H1 (cell line): ENCODE data around the gene RBM44. TPM values are rescaled to one million over a fixed set of nuclear protein-coding genes. Genes with fewer than 3 reads are reported as not detected.
A peak's percentile ranks its signal among the peaks of the same experiment; 100 is the strongest.

ENCODE experiments used
- CTCF ChIA-PET: fragments of 300-600 bp; sonication (Branson Sonifier 250); formaldehyde crosslinking; loops from one replicate; lab custom pipeline; 2021; ENCODE audit not compliant: partially characterized antibody; lab: Charles Lee
- POLR2A ChIA-PET: fragments of 300-600 bp; sonication (Branson Sonifier 250); formaldehyde crosslinking; loops from one replicate; lab custom pipeline; 2021; ENCODE audit warnings: inconsistent platforms; ENCODE audit not compliant: partially characterized antibody; lab: Charles Lee
- DNase-seq, 2 experiments: peaks; one replicate each; pipeline versions ENCODE4 v3.0.0 to v3.0.0-alpha.2; 2010 to 2022; ENCODE audit warnings: low spot score in 2 of 2, low read depth in 1 of 2, mixed read lengths in 1 of 2
- FAIRE-seq: peaks from 2 replicates; lab custom pipeline; 2011; peaks lifted over from hg19 to GRCh38; lab: Jason Lieb, UNC
- H2AFZ ChIP-seq: 2 replicates; pipeline ENCODE4 v1.8.1; 2012; ENCODE audit warnings: low read length, inconsistent platforms
- H2AK5ac ChIP-seq: 2 replicates; pipeline ENCODE4 v1.6.1; 2013; ENCODE audit warnings: low read depth, low read length
- H2BK120ac ChIP-seq: replicated peaks from 2 replicates; pipeline ENCODE3; 2013; ENCODE audit warnings: low read depth, low read length, inconsistent platforms
- H2BK12ac ChIP-seq: 2 replicates; pipeline ENCODE4 v1.6.1; 2013; ENCODE audit warnings: low read depth, low read length
- H2BK15ac ChIP-seq: 2 replicates; pipeline ENCODE4 v1.6.1; 2013; ENCODE audit warnings: low read length
- H2BK20ac ChIP-seq: 2 replicates; pipeline ENCODE4 v1.6.1; 2013; ENCODE audit warnings: low read length
- H2BK5ac ChIP-seq: 2 replicates; pipeline ENCODE4 v1.6.1; 2013; ENCODE audit warnings: low read depth, low read length
- H3K14ac ChIP-seq: 2 replicates; pipeline ENCODE4 v1.6.1; 2013; ENCODE audit warnings: inconsistent platforms; ENCODE audit not compliant: insufficient read length
- H3K18ac ChIP-seq: 2 replicates; pipeline ENCODE4 v1.6.1; 2013; ENCODE audit warnings: low read length; ENCODE audit errors: extremely low read depth
- H3K23ac ChIP-seq: 2 replicates; pipeline ENCODE4 v1.6.1; 2013; ENCODE audit warnings: inconsistent platforms; ENCODE audit not compliant: insufficient read length
- H3K23me2 ChIP-seq: 2 replicates; pipeline ENCODE4 v1.6.1; 2013; ENCODE audit warnings: low read depth, low read length
- H3K27ac ChIP-seq: 2 replicates; pipeline ENCODE4 v1.6.1; 2011; ENCODE audit warnings: low read depth, low read length, inconsistent platforms
- H3K27me3 ChIP-seq, 4 experiments: replicated peaks in 1 of 4; 1 replicate in 1 of 4; 2 replicates in 3 of 4; pipeline versions ENCODE4 v1.6.1 to v1.8.1; 2011 to 2013; ENCODE audit warnings: low read length in 3 of 4, mild to moderate bottlenecking in 3 of 4, inconsistent platforms in 2 of 4, mixed read lengths in 2 of 4, moderate library complexity in 1 of 4; ENCODE audit not compliant: control insufficient read depth in 3 of 4, insufficient read depth in 3 of 4; ENCODE audit errors: extremely low read depth in 1 of 4
- H3K36me3 ChIP-seq, 4 experiments: 2 replicates each; pipeline versions ENCODE4 v1.6.1 to v1.8.1; 2011 to 2013; ENCODE audit warnings: mild to moderate bottlenecking in 4 of 4, low read length in 3 of 4, moderate library complexity in 2 of 4, control low read depth in 1 of 4, inconsistent platforms in 1 of 4; ENCODE audit not compliant: insufficient read depth in 4 of 4, control insufficient read depth in 2 of 4
- H3K4ac ChIP-seq: replicated peaks from 2 replicates; pipeline ENCODE3; 2013; ENCODE audit warnings: low read length, low read depth, mixed read lengths, inconsistent platforms; ENCODE audit not compliant: insufficient read length
- H3K4me1 ChIP-seq, 4 experiments: replicated peaks in 1 of 4; 1 replicate in 1 of 4; 2 replicates in 3 of 4; pipeline versions ENCODE4 v1.6.1 to v1.8.1; 2011 to 2013; ENCODE audit warnings: low read length in 3 of 4, inconsistent platforms in 2 of 4, mixed read lengths in 1 of 4; ENCODE audit not compliant: insufficient read depth in 4 of 4, control insufficient read depth in 3 of 4
- H3K4me2 ChIP-seq, 2 experiments: 2 replicates each; pipeline versions ENCODE4 v1.6.1 to v1.8.1; 2011 to 2013; ENCODE audit warnings: low read depth in 2 of 2, low read length in 2 of 2, control low read depth in 1 of 2, inconsistent platforms in 1 of 2, mild to moderate bottlenecking in 1 of 2; ENCODE audit not compliant: insufficient read depth in 1 of 2
- H3K4me3 ChIP-seq, 4 experiments: fragments of 200-600, 300-600 bp in 1 of 4; sonication (generic), shearing (Covaris generic), sonication (Bioruptor Twin) in 1 of 4; 2 replicates each; pipeline versions ENCODE4 v1.5.1 to v1.8.1; 2011 to 2016; ENCODE audit warnings: low read length in 4 of 4, low read depth in 3 of 4, control low read depth in 2 of 4, inconsistent platforms in 2 of 4, mild to moderate bottlenecking in 2 of 4, mixed read lengths in 1 of 4, moderate library complexity in 1 of 4; ENCODE audit not compliant: insufficient read depth in 2 of 4; ENCODE audit errors: extremely low read depth in 1 of 4
- H3K56ac ChIP-seq: replicated peaks from 2 replicates; pipeline ENCODE3; 2013; ENCODE audit warnings: low read depth, mild to moderate bottlenecking, mixed read lengths, low read length, inconsistent platforms; ENCODE audit not compliant: insufficient read length
- H3K79me1 ChIP-seq: 2 replicates; pipeline ENCODE4 v1.6.1; 2013; ENCODE audit warnings: low read depth, low read length, control low read depth
- H3K79me2 ChIP-seq, 2 experiments: 2 replicates each; pipeline versions ENCODE4 v1.6.1 to v1.8.1; 2012 to 2013; ENCODE audit warnings: low read length in 2 of 2, mild to moderate bottlenecking in 2 of 2, inconsistent platforms in 1 of 2; ENCODE audit not compliant: insufficient read depth in 2 of 2, control insufficient read depth in 1 of 2
- H3K9ac ChIP-seq, 4 experiments: replicated peaks in 1 of 4; 1 replicate in 1 of 4; 2 replicates in 3 of 4; pipeline versions ENCODE4 v1.6.1 to v1.8.1; 2011 to 2013; ENCODE audit warnings: low read depth in 3 of 4, low read length in 3 of 4, control low read depth in 2 of 4, mild to moderate bottlenecking in 2 of 4, moderate library complexity in 2 of 4, inconsistent platforms in 1 of 4; ENCODE audit errors: extremely low read depth in 1 of 4
- H3K9me3 ChIP-seq, 2 experiments: 2 replicates each; pipeline versions ENCODE4 v1.6.1 to v1.8.1; 2012 to 2013; ENCODE audit warnings: mild to moderate bottlenecking in 2 of 2, moderate library complexity in 2 of 2, control low read depth in 1 of 2, inconsistent platforms in 1 of 2, low read depth in 1 of 2, low read length in 1 of 2, mixed read lengths in 1 of 2; ENCODE audit not compliant: insufficient read depth in 2 of 2
- H4K20me1 ChIP-seq, 2 experiments: replicated peaks in 1 of 2; 2 replicates each; pipeline versions ENCODE3 to v1.8.1; 2011 to 2013; ENCODE audit warnings: inconsistent platforms in 2 of 2, low read length in 2 of 2, mild to moderate bottlenecking in 1 of 2; ENCODE audit not compliant: insufficient read depth in 2 of 2, control insufficient read depth in 1 of 2
- H4K5ac ChIP-seq: 2 replicates; pipeline ENCODE4 v1.6.1; 2013; ENCODE audit warnings: low read length, low read depth, mixed read lengths, inconsistent platforms; ENCODE audit not compliant: insufficient read length
- H4K8ac ChIP-seq: 2 replicates; pipeline ENCODE4 v1.8.0; 2013; ENCODE audit warnings: mild to moderate bottlenecking, moderate library complexity, low read length, inconsistent platforms; ENCODE audit not compliant: insufficient read depth; ENCODE audit errors: extremely low read depth
- H4K91ac ChIP-seq: replicated peaks from 2 replicates; pipeline ENCODE3; 2013; ENCODE audit warnings: low read length, mixed read lengths, inconsistent platforms; ENCODE audit not compliant: insufficient read length
- CTBP2 ChIP-seq: IDR thresholded peaks from 2 replicates; pipeline ENCODE4 v1.7.0; 2011; ENCODE audit warnings: borderline replicate concordance, mild to moderate bottlenecking, moderate library complexity, mixed read lengths, low read length; ENCODE audit not compliant: insufficient read depth, insufficient read length
- POLR2AphosphoS5 ChIP-seq: IDR thresholded peaks from 2 replicates; pipeline ENCODE4 v1.6.1; 2011; ENCODE audit warnings: low read depth, low read length
- RAD21 ChIP-seq, 2 experiments: IDR thresholded peaks in 1 of 2; conservative IDR thresholded peaks in 1 of 2; 2 replicates each; pipeline ENCODE4 v1.6.1; 2011; ENCODE audit warnings: low read depth in 2 of 2, low read length in 2 of 2, improper control_type of control experiment in 1 of 2, inconsistent platforms in 1 of 2, mild to moderate bottlenecking in 1 of 2, moderate library complexity in 1 of 2
- YY1 ChIP-seq: IDR thresholded peaks from 2 replicates; pipeline ENCODE4 v1.6.1; 2011; ENCODE audit warnings: low read depth, mild to moderate bottlenecking, low read length
- WGBS, 2 experiments: shearing (Covaris generic) in 1 of 2; methylation state at CpG; one replicate each; pipeline versions ENCODE4 v1.1.6 to v1.1.7; 2013 to 2015; ENCODE audit warnings: low lambda C conversion rate in 2 of 2, mixed read lengths in 2 of 2, inconsistent platforms in 1 of 2, low coverage in 1 of 2, missing lambda C conversion rate in 1 of 2; ENCODE audit not compliant: insufficient replicate concordance in 2 of 2, insufficient coverage in 1 of 2, insufficient read length in 1 of 2; ENCODE audit errors: extremely low coverage in 1 of 2, missing lambda C conversion rate in 1 of 2; 5-methylcytosine and 5-hydroxymethylcytosine counted together
- polyA plus RNA-seq, 7 experiments: library from polyadenylated mRNA; depleted of rRNA in 3 of 7; stranded (reverse) in 5 of 7; unstranded in 2 of 7; fragments of >200 nt in 5 of 7; fragments of 200-250 nt in 2 of 7; gene quantifications; 1 replicate in 5 of 7; 2 replicates in 1 of 7; 4 replicates in 1 of 7; pipeline versions ENCODE4 v1.2.1 to v1.2.3, GENCODE V29; 2011 to 2013; ENCODE audit warnings: missing spikeins in 2 of 7, mixed read lengths in 2 of 7
- total RNA-seq: library from RNA; stranded (reverse); fragmentation: NEBNext Ultra II Directional; extraction: Animal tissue kit (Norgen Biotek cat#: 25700); gene quantifications from 2 replicates; pipeline ENCODE4 v1.2.1, GENCODE V29; 2021
- TF ChIP-seq, protein P1 (sequence below), 3 experiments: IDR thresholded peaks; 1 replicate in 2 of 3; 2 replicates in 1 of 3; pipeline versions ENCODE4 v1.5.1 to v1.6.1; 2011; ENCODE audit warnings: low read length in 3 of 3, mild to moderate bottlenecking in 3 of 3, inconsistent platforms in 2 of 3, low read depth in 1 of 3, moderate library complexity in 1 of 3; ENCODE audit not compliant: insufficient read depth in 1 of 3; ENCODE audit errors: control extremely low read depth in 1 of 3

Gene RBM44
- total and polyA plus RNA-seq, 2 of the 8 experiments (the other 6 are each of a cell fraction or from before 2014, with no cell fraction given): 0.12 to 0.43 TPM

DNA sequence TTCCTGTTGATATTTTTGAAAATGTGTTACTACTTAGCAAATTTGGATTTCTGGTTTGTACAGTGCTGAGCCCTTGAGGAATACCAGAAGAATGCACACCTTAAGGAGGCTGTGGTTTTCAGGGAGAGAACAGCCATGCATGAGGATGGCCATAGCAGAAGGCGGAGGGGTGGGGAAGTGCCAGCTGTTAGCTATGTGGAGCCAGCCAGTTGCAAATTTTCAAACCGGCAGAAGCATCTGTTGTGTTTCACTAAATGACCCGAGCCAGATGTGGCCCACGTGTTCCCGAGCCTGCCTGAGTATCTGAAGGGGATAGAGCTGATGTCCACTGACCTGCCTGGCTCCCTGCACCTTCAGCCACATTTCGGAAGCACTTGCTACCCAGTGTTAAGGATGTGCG lies 16.4 kb upstream of the RBM44 start:
- Histone ChIP-seq H3K36me3 (peaks cover 0 to 16% (median 9%) of the 10 kb centered on the region in 4 experiments; a peak in 6 of 8 replicates), H3K4me1 (no peaks in the 10 kb centered on the region), H3K9ac (no peak overlapping the region), H3K79me1 (no peaks in the 10 kb centered on the region; the same call in 1 of the 2 replicates), H4K5ac (no peak overlapping the region), H3K27me3 (no peaks in the 10 kb centered on the region), H2AK5ac (no peak overlapping the region), H3K23me2 (no peaks in the 10 kb centered on the region), H2BK15ac (no peak overlapping the region), H2BK5ac (no peak overlapping the region), H2BK20ac (no peak overlapping the region), H3K18ac (no peak overlapping the region), H3K9me3 (peaks cover 15% of the 10 kb centered on the region in 2 experiments), H3K14ac (no peak overlapping the region), H4K20me1 (no peaks in the 10 kb centered on the region), H3K56ac (no peak overlapping the region), H2AFZ (no peak overlapping the region), H4K91ac (no peak overlapping the region), H2BK120ac (no peak overlapping the region), H3K27ac (no peak overlapping the region), H3K4me3 (no peak overlapping the region), H3K4ac (no peak overlapping the region), H3K23ac (no peak overlapping the region), H2BK12ac (no peak overlapping the region), H3K79me2 (no peaks in the 10 kb centered on the region), H4K8ac (no peak overlapping the region), H3K4me2 (no peak overlapping the region)
- WGBS, 2 experiments: 89% methylated on average over 7 of the region's 7 CpGs; no CpG with 5 or more reads in 1 of the 2 experiments
- ChIA-PET CTCF (interaction anchor here (0.6 to 1.2 kb wide), 5 partner anchors 8 to 1540 kb away, joined by 3 to 6 read pairs (median 3); no protein-coding TSS in a partner anchor), POLR2A (no interaction called here)
- FAIRE-seq: no peak
- DNase-seq: peak in 1 of 2 experiments; percentile 34
- TF ChIP-seq POLR2AphosphoS5 (no peak), YY1 (no peak), RAD21 (IDR thresholded peaks at IDR 0.05 in 1 of 2, conservative IDR thresholded peaks at IDR 0.05 in 1 of 2; ENCODE audit: low read depth in 2 of 2, low read length in 2 of 2) (no peak), CTBP2 (no peak)
- TF ChIP-seq, protein P1, sequence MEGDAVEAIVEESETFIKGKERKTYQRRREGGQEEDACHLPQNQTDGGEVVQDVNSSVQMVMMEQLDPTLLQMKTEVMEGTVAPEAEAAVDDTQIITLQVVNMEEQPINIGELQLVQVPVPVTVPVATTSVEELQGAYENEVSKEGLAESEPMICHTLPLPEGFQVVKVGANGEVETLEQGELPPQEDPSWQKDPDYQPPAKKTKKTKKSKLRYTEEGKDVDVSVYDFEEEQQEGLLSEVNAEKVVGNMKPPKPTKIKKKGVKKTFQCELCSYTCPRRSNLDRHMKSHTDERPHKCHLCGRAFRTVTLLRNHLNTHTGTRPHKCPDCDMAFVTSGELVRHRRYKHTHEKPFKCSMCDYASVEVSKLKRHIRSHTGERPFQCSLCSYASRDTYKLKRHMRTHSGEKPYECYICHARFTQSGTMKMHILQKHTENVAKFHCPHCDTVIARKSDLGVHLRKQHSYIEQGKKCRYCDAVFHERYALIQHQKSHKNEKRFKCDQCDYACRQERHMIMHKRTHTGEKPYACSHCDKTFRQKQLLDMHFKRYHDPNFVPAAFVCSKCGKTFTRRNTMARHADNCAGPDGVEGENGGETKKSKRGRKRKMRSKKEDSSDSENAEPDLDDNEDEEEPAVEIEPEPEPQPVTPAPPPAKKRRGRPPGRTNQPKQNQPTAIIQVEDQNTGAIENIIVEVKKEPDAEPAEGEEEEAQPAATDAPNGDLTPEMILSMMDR (IDR thresholded peaks at IDR 0.05; ENCODE audit: control extremely low read depth in 1 of 3, insufficient read depth in 1 of 3, low read depth in 1 of 3, low read length in 3 of 3): no peak
